K562 (cell line): ENCODE data around the gene EMC8. TPM values are rescaled to one million over a fixed set of nuclear protein-coding genes. Genes with fewer than 3 reads are reported as not detected.

ENCODE experiments used
- ATAC-seq: fragments of 200-7000 bp; cut with Tn5 transposase; 3 replicates; pipeline ENCODE4 v1.9.1; 2020; ENCODE audit warnings: moderate library complexity
- BruUV-seq: library from RNA; stranded (reverse); fragments of 400-500 nt; replicated peaks from 2 replicates; lab custom pipeline; 2021; lab: Mats Ljungman, UMichigan
- CTCF ChIA-PET: fragments of 300-600 bp; formaldehyde crosslinking; extraction: SDS; loops from one replicate; lab custom pipeline; 2021; ENCODE audit warnings: low intra/inter-chr PET ratio; lab: Yijun Ruan, JAX
- POLR2A ChIA-PET: fragments of 300-600, 350-650 bp; sonication (Branson Sonifier 250); formaldehyde crosslinking; extraction: SDS; loops from one replicate; lab custom pipeline; 2021; ENCODE audit warnings: antibody characterized with exemption, inconsistent platforms; lab: Yijun Ruan, JAX
- DNase-seq, 4 experiments: peaks; one replicate each; pipeline versions ENCODE4 v3.0.0 to v3.0.0-alpha.2; 2011 to 2018; ENCODE audit warnings: low spot score in 3 of 4, mixed read lengths in 3 of 4; ENCODE audit errors: extremely low read depth in 1 of 4
- FAIRE-seq: peaks from 2 replicates; lab custom pipeline; 2011; peaks lifted over from hg19 to GRCh38; lab: Jason Lieb, UNC
- H2AFZ ChIP-seq: 2 replicates; pipeline ENCODE4 v1.6.0; 2011; ENCODE audit warnings: low read depth, low read length, control low read depth, inconsistent platforms
- H3K27ac ChIP-seq: fragments of 200-600 bp; 3 replicates; pipeline ENCODE4 v1.8.0; 2011; ENCODE audit warnings: low read depth, mild to moderate bottlenecking, control low read depth, inconsistent platforms, low read length, moderate library complexity, mixed read lengths; ENCODE audit errors: extremely low read depth
- H3K27me3 ChIP-seq, 2 experiments: fragments of 300-600 bp in 1 of 2; 2 replicates in 1 of 2; 3 replicates in 1 of 2; pipeline versions ENCODE4 v1.6.0 to v1.8.0; 2011; ENCODE audit warnings: inconsistent platforms in 2 of 2, low read length in 2 of 2, mild to moderate bottlenecking in 1 of 2, mixed read lengths in 1 of 2, moderate library complexity in 1 of 2; ENCODE audit not compliant: control insufficient read depth in 2 of 2, insufficient read depth in 2 of 2
- H3K36me3 ChIP-seq: fragments of 300-600 bp; 3 replicates; pipeline ENCODE4 v1.8.0; 2011; ENCODE audit warnings: mild to moderate bottlenecking, low read length, inconsistent platforms; ENCODE audit not compliant: control insufficient read depth, insufficient read depth
- H3K4me1 ChIP-seq, 2 experiments: fragments of 200-600 bp in 1 of 2; replicated peaks in 1 of 2; 2 replicates in 1 of 2; 3 replicates in 1 of 2; pipeline versions ENCODE4 v1.5.1 to v1.8.0; 2011; ENCODE audit warnings: inconsistent platforms in 2 of 2, low read length in 2 of 2, mild to moderate bottlenecking in 1 of 2, mixed read lengths in 1 of 2, moderate library complexity in 1 of 2; ENCODE audit not compliant: control insufficient read depth in 2 of 2, insufficient read depth in 2 of 2
- H3K4me2 ChIP-seq: 2 replicates; pipeline ENCODE4 v1.6.1; 2011; ENCODE audit warnings: low read length, control low read depth, inconsistent platforms, mixed read lengths; ENCODE audit not compliant: insufficient read depth
- H3K4me3 ChIP-seq: fragments of 200-600 bp; sonication (generic), shearing (Covaris generic); 2 replicates; pipeline ENCODE4 v1.5.1; 2016; ENCODE audit warnings: control low read depth, inconsistent platforms
- H3K79me2 ChIP-seq: fragments of 200-600 bp; 3 replicates; pipeline ENCODE4 v1.8.0; 2011; ENCODE audit warnings: low read length, inconsistent platforms; ENCODE audit not compliant: control insufficient read depth, insufficient read depth
- H3K9ac ChIP-seq, 2 experiments: 2 replicates each; pipeline versions ENCODE4 v1.6.0 to v1.6.1; 2011; ENCODE audit warnings: low read depth in 2 of 2, low read length in 2 of 2, control low read depth in 1 of 2, inconsistent platforms in 1 of 2, mild to moderate bottlenecking in 1 of 2, mixed read lengths in 1 of 2; ENCODE audit not compliant: insufficient read depth in 1 of 2
- H3K9me1 ChIP-seq: one replicate; pipeline ENCODE4 v1.6.0; 2011; ENCODE audit warnings: inconsistent platforms, mild to moderate bottlenecking, low read length, moderate library complexity; ENCODE audit not compliant: control insufficient read depth, insufficient read depth
- H3K9me3 ChIP-seq: replicated peaks from 2 replicates; pipeline ENCODE4 v1.5.1; 2011; ENCODE audit warnings: low read depth, low read length, inconsistent platforms; ENCODE audit not compliant: control insufficient read depth, insufficient read depth
- H4K20me1 ChIP-seq: replicated peaks from 2 replicates; pipeline ENCODE4 v1.6.1; 2011; ENCODE audit warnings: low read length, inconsistent platforms, mixed read lengths; ENCODE audit not compliant: control insufficient read depth, insufficient read depth
- ERF ChIP-seq: fragments of 450-650 bp; formaldehyde crosslinking; IDR thresholded peaks from 2 replicates; pipeline ENCODE4 v1.4.0; 2020; ENCODE audit warnings: mild to moderate bottlenecking, mixed read lengths
- ZNF57 ChIP-seq: fragments of 450-650 bp; formaldehyde crosslinking; IDR thresholded peaks from 2 replicates; pipeline ENCODE4 v1.4.0; 2020; ENCODE audit warnings: mild to moderate bottlenecking, moderate library complexity
- WGBS: fragments of 100-300 bp; shearing (Covaris generic); methylation state at CpG from one replicate; pipeline ENCODE4 v1.1.6; 2016; ENCODE audit warnings: low coverage, mixed read lengths; ENCODE audit not compliant: insufficient coverage; ENCODE audit errors: missing lambda C conversion rate; 5-methylcytosine and 5-hydroxymethylcytosine counted together
- in situ Hi-C: fragments of 300-500 bp; cut with MboI; formaldehyde crosslinking; loops from 4 replicates; pipeline ENCODE4 v1.15.0; 2018; ENCODE audit warnings: inconsistent platforms, mixed read lengths
- intact Hi-C: fragments of 100-400 bp; cut with micrococcal nuclease; formaldehyde crosslinking; loops from 2 replicates; pipeline ENCODE4 v1.14.2; 2022
- polyA plus RNA-seq, 8 experiments: library from polyadenylated mRNA; depleted of rRNA in 4 of 8; stranded (reverse) in 5 of 8; unstranded in 3 of 8; fragments of >200 nt; fragmentation: Nextera tagmentation in 2 of 8; fragmentation: Illumina TruSeq in 1 of 8; extraction: Ambion mirVana in 2 of 8; extraction: Trizol in 1 of 8; gene quantifications; 2 replicates each; pipeline versions ENCODE4 v1.2.1 to v1.2.3, GENCODE V29; 2011 to 2014; ENCODE audit warnings: inconsistent platforms in 1 of 8, missing spikeins in 1 of 8
- total RNA-seq, 7 experiments: library from RNA; depleted of rRNA in 6 of 7; stranded (reverse); fragments of >200 nt in 6 of 7; fragmentation: Illumina TruSeq in 2 of 7; extraction: Trizol in 2 of 7; gene quantifications; 2 replicates each; pipeline versions ENCODE4 v1.2.1 to v1.2.3, GENCODE V29; 2011 to 2021; ENCODE audit warnings: low replicate concordance in 1 of 7
- TF ChIP-seq, protein P1 (sequence below): fragments of 450-650 bp; IDR thresholded peaks from 2 replicates; pipeline ENCODE4 v1.6.1; 2017; ENCODE audit warnings: mild to moderate bottlenecking, moderate library complexity
- TF ChIP-seq, protein P2 (sequence below): fragments of 450-650 bp; IDR thresholded peaks from 2 replicates; pipeline ENCODE4 v1.6.1; 2018; ENCODE audit warnings: mild to moderate bottlenecking, low read depth; ENCODE audit not compliant: partially characterized antibody
- TF ChIP-seq, protein P3 (sequence below): fragments of 200-800 bp; sonication (Bioruptor generic); IDR thresholded peaks from 2 replicates; pipeline ENCODE4 v1.6.1; 2017; ENCODE audit warnings: missing genetic modification characterization, missing compliant biosample characterization
- TF ChIP-seq, protein P4 (sequence below), 2 experiments: fragments of 250-450 bp in 1 of 2; fragments of 450-650 bp in 1 of 2; sonication (Bioruptor Pico) in 1 of 2; IDR thresholded peaks; 2 replicates each; pipeline versions ENCODE4 v1.6.1 to v1.8.0; 2016 to 2021; ENCODE audit warnings: mild to moderate bottlenecking in 2 of 2, moderate library complexity in 2 of 2, missing compliant biosample characterization in 1 of 2, missing genetic modification characterization in 1 of 2

The EMC8 gene
- total and polyA plus RNA-seq, 9 of the 15 experiments (the other 6 are each of a cell fraction or from before 2014, with no cell fraction given): 11.4 to 81.8 (median 48.6) TPM

DNA sequence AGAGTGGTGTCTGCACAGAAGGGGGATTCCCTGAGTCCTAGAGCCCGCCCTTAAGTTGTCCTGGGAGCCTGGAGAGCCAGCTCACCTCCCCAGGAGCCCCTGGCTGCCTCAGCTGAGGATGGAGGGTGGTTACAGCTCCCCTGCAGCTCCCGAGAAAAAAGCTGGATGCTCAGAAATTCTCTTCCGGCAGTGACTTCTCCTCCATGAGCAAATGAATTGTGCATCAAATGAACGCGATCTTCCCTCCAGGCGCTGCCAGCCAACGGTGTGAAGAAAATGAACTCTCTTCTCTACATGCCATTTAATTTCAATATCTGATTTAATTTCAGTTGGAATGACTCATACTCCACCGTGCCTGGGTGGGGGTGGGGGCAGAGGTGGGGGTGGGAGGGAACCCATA, 34.1 kb downstream of the EMC8 start (continued):
- TF ChIP-seq, protein P1, sequence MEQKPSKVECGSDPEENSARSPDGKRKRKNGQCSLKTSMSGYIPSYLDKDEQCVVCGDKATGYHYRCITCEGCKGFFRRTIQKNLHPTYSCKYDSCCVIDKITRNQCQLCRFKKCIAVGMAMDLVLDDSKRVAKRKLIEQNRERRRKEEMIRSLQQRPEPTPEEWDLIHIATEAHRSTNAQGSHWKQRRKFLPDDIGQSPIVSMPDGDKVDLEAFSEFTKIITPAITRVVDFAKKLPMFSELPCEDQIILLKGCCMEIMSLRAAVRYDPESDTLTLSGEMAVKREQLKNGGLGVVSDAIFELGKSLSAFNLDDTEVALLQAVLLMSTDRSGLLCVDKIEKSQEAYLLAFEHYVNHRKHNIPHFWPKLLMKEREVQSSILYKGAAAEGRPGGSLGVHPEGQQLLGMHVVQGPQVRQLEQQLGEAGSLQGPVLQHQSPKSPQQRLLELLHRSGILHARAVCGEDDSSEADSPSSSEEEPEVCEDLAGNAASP: no peak
- TF ChIP-seq, protein P2, sequence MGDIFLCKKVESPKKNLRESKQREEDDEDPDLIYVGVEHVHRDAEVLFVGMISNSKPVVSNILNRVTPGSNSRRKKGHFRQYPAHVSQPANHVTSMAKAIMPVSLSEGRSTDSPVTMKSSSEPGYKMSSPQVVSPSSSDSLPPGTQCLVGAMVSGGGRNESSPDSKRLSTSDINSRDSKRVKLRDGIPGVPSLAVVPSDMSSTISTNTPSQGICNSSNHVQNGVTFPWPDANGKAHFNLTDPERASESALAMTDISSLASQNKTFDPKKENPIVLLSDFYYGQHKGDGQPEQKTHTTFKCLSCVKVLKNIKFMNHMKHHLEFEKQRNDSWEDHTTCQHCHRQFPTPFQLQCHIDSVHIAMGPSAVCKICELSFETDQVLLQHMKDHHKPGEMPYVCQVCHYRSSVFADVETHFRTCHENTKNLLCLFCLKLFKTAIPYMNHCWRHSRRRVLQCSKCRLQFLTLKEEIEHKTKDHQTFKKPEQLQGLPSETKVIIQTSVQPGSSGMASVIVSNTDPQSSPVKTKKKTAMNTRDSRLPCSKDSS: no peak
- TF ChIP-seq ZNF57: no peak
- TF ChIP-seq, protein P3, sequence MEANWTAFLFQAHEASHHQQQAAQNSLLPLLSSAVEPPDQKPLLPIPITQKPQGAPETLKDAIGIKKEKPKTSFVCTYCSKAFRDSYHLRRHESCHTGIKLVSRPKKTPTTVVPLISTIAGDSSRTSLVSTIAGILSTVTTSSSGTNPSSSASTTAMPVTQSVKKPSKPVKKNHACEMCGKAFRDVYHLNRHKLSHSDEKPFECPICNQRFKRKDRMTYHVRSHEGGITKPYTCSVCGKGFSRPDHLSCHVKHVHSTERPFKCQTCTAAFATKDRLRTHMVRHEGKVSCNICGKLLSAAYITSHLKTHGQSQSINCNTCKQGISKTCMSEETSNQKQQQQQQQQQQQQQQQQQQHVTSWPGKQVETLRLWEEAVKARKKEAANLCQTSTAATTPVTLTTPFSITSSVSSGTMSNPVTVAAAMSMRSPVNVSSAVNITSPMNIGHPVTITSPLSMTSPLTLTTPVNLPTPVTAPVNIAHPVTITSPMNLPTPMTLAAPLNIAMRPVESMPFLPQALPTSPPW (CRISPR knock-in tag): no peak
- TF ChIP-seq, all 486 proteins: peak for 0

DNA sequence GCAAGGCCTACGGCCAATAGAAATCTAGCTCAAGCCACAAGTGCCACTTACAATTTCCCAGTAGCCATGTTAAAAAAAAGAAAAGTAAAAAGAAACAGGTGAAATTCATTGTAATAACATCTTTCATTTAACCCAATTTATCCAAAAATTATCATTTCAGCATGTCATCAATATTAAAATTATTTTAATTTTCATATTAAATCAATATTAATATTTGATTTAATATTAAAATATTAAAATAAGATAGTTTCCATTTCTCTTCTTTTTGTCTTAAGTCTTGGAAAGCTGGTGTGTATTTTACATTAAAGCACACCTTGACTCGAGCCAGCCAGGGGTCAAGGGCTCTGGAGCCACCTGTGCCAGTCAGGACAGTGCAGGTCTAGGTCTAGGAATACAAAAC, 35.7 kb downstream of the EMC8 start:
- Histone ChIP-seq H3K27ac (no peak overlapping the region), H3K4me1 (peaks cover 0 to 14% of the 10 kb centered on the region in 2 experiments; a peak in 3 of 5 replicates), H4K20me1 (0 out of 2 replicates have a peak, but pooled peaks cover 4% of the 10 kb centered on the region), H3K27me3 (peaks cover 37 to 66% of the 10 kb centered on the region in 2 experiments), H3K9me3 (no peaks in the 10 kb centered on the region), H3K9ac (no peak overlapping the region), H3K9me1 (no peaks in the 10 kb centered on the region), H2AFZ (no peak overlapping the region), H3K4me3 (no peak overlapping the region), H3K36me3 (no peaks in the 10 kb centered on the region), H3K4me2 (no peak overlapping the region), H3K79me2 (no peaks in the 10 kb centered on the region)
- ATAC-seq: no peak
- no peak for FAIRE-seq
- CTCF ChIA-PET: no interaction called here
- POLR2A ChIA-PET: no interaction called here
- DNase-seq: no peak
- in situ Hi-C loops (no loop called here), intact Hi-C loops (no loop called here)
- no peak for TF ChIP-seq ERF (CRISPR knock-in tag)
- TF ChIP-seq, protein P4, sequence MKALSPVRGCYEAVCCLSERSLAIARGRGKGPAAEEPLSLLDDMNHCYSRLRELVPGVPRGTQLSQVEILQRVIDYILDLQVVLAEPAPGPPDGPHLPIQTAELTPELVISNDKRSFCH (CRISPR knock-in tag; IDR thresholded peaks at IDR 0.05): no peak
- TF ChIP-seq, protein P4 (tag; IDR thresholded peaks at IDR 0.05): no peak
- WGBS: 6% methylated on average over 2 of the region's 2 CpGs
- no TSS peak for BruUV-seq
